Measurements from ENCODE around the gene FYB2.

DNA sequence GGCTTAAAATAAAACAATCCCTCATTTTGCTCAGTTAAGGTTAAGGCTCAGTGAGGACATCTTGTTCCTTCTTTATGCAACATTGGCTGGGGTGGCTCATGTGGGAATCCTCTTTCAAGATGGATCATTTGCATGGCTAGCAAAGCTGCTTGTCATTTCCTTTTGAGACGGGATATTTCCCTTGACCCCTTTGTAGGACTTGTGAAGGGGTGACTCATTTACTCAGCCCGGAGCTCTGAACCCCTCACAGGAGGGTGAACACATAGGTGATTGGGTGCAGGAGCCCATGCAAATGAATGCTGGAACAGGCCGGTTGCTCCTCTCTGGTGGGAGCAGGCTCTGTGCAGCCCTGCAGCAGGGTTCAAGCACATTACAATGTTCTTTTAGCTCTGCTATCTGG lies 19.6 kb upstream of the FYB2 start:
- TF ChIP-seq FOXA1 (IDR thresholded peaks at IDR 0.05): no peak
- no peak for TF ChIP-seq ZNF384 (IDR thresholded peaks at IDR 0.05)
- no peak for TF ChIP-seq SP1 (IDR thresholded peaks at IDR 0.05)
- TF ChIP-seq BHLHE40 (IDR thresholded peaks at IDR 0.05; ENCODE audit: borderline replicate concordance): no peak
- no peak for TF ChIP-seq NFRKB (IDR thresholded peaks at IDR 0.05)
- no peak for TF ChIP-seq SUZ12 (IDR thresholded peaks at IDR 0.05)
